Stimulated activated CD4-positive, alpha-beta T cell treated with anti-CD3 and anti-CD28 coated beads, Interleukin-1b, Interleukin-23, amount 100 ng/mL, for 24 hours (primary cell): ENCODE results near the gene SOS1.

Experiments
- DNase-seq, 4 experiments: peaks; one replicate each; pipeline ENCODE4 v3.0.0-alpha.2; 2020; ENCODE audit warnings: low read depth in 4 of 4, low spot score in 1 of 4

SOS1 gene

DNA sequence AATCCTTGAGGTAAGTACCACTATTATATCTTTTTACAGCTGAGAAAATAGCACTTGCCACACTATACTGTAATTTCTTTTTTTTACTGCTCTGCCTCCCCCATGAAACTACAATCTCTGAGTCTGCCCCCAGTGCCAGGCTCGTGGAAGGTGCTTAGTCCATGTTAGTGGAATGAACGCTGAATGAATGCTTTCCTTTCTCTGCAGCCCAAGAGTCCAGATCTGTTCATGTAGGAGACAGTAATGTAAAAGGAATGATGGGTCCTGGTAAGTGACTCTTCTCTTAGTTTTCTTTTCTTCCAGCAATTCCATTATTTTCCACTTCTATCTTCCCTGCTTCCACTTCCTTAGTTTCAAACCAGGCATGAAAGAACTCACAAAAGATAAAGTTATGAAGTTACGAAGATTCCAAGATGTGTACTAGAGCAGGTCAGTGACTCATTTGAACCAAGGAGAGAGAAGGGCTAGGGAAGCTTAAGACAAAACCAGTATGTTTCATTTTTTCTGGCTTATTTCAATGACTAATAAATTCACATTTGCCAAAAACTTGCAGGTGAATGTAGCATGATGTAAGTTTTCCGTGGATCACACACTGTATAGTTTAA is 185.2 kb downstream of the SOS1 start:
- DNase-seq = no peak

DNA sequence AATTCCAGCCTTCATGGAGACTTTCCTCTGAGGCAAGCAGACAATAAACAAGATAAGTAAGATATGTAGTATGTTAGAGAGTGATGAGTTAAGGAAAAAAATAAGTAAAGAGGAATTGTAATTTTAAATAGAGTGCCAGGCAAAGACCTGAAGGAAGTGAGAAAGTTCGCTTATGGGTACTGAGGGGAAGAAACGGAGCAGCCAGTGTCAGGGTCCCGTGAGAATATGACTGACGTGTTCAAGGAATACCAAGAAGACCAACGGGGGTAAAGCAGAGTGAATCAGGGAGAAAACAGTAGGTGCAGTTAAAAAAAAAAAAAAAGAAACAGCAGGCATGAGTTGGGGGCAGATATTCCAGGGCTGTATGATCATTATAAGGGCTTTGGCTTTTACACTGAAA is 186.1 kb downstream of the SOS1 start:
- no peak for DNase-seq

GRCh38 chr2:38933653-38934052 is 187.2 kb downstream of the SOS1 start:
- no peak for DNase-seq

DNA sequence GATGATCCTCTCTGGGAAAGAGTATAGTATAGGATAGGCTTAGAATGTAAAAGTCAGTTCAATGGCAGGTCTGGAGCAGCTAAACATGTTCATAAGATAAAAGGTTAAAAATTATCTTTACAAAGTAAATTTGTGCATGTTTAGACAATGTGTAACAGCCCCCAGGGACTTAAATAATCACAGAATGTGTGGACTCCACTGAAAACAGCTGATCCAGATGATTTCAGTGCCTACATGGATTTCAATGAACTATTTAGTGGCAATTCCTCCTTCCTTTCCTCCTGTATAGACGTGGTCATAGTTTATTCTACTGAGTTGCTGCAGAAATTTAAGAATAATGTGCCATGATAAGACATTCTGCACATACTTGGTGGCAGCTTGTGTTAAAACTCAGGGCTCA is 188.3 kb downstream of the SOS1 start:
- no peak for DNase-seq
